SK-N-MC (cell line): ENCODE results near the gene PSMD1.

Source experiments
- EZH2 ChIP-seq: fragments of 200-600 bp; sonication (generic); IDR thresholded peaks from one replicate; pipeline ENCODE4 v1.6.1; 2017; ENCODE audit warnings: antibody characterized with exemption
- POLR2AphosphoS5 ChIP-seq: IDR thresholded peaks from 2 replicates; pipeline ENCODE4 v1.6.1; 2012; ENCODE audit warnings: mild to moderate bottlenecking, low read depth, low read length, borderline replicate concordance

DNA sequence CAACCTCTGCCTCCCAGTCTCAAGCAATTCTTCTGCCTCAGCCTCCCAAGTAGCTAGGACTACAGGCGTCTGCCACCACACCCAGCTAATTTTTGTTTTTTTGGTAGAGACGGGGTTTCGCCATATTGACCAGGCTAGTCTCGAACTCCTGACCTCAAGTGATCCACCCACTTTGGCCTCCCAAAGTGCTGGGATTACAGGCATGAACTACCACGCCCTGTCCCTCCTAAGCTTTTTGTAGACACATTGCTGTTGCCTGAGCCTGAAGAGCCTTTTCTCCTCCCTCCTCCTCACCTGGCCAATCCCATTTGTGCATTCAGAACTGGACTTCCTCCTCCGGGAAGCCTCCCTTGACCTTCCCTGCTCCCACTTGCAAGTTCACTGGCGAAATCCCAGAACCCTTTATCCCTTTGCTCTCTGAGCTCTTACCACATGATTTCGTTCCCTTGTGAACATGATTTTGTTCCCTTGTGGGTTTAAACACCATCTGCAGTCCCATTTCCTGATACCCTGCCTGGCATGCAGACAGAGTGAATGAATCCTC lies 16.8 kb upstream of the PSMD1 start:
- TF ChIP-seq POLR2AphosphoS5 (no peak), EZH2 (no peak)
